Heart right ventricle (tissue), 16 donors: ENCODE results near the gene AUTS2. TPM values are rescaled to one million over a fixed set of nuclear protein-coding genes. Genes with fewer than 3 reads are reported as not detected.

Experiments
- ATAC-seq, 8 donors: fragments of 200-7000 bp; cut with Tn5 transposase; one replicate each; pipeline ENCODE4 v1.9.1; 2020; ENCODE audit warnings: mild to moderate bottlenecking in 8 of 8, moderate library complexity in 8 of 8, moderate number of reproducible peaks in 1 of 8
- DNase-seq, 2 donors: peaks; one replicate each; pipeline ENCODE4 v3.0.0-alpha.2; 2020
- H3K27ac ChIP-seq, 10 donors: fragments of 200-600 bp; sonication (generic) in 2 of 10; one replicate each; pipeline versions ENCODE4 v1.5.0 to v1.8.0; 2020 to 2022; ENCODE audit warnings: mild to moderate bottlenecking in 3 of 10
- H3K27me3 ChIP-seq, 7 donors: fragments of 200-600 bp; one replicate each; pipeline ENCODE4 v1.8.0; 2021 to 2022; ENCODE audit warnings: mild to moderate bottlenecking in 2 of 7
- H3K36me3 ChIP-seq, 9 donors: fragments of 200-600 bp; sonication (generic) in 1 of 9; one replicate each; pipeline versions ENCODE4 v1.5.0 to v1.8.0; 2020 to 2022; ENCODE audit warnings: mild to moderate bottlenecking in 2 of 9
- H3K4me1 ChIP-seq, 9 donors: fragments of 200-600 bp; sonication (generic) in 1 of 9; one replicate each; pipeline versions ENCODE4 v1.5.0 to v1.8.0; 2020 to 2022; ENCODE audit warnings: mild to moderate bottlenecking in 4 of 9
- H3K4me3 ChIP-seq, 10 donors: fragments of 200-600 bp; sonication (generic) in 2 of 10; one replicate each; pipeline versions ENCODE4 v1.5.0 to v1.8.0; 2020 to 2022; ENCODE audit warnings: mild to moderate bottlenecking in 7 of 10, moderate library complexity in 2 of 10
- H3K9me3 ChIP-seq, 11 donors: fragments of 200-600 bp in 10 of 11; sonication (generic) in 2 of 11; one replicate each; pipeline versions ENCODE4 v1.5.0 to v1.8.0; 2013 to 2022; ENCODE audit warnings: mild to moderate bottlenecking in 2 of 11, control low read depth in 1 of 11, moderate library complexity in 1 of 11
- CTCF ChIP-seq, 9 donors: fragments of 200-600 bp; sonication (generic) in 2 of 9; IDR thresholded peaks; one replicate each; pipeline versions ENCODE4 v1.5.0 to v1.8.0; 2021 to 2022; ENCODE audit warnings: antibody characterized with exemption in 9 of 9, mild to moderate bottlenecking in 5 of 9, moderate library complexity in 1 of 9
- WGBS, 2 donors: extraction: QIAGEN DNeasy Blood & Tissue Kit; methylation state at CpG; one replicate each; pipeline ENCODE4 v1.1.7; 2013; ENCODE audit warnings: inconsistent platforms in 1 of 2; 5-methylcytosine and 5-hydroxymethylcytosine counted together
- intact Hi-C, 10 donors: fragments of 100-400 bp; cut with DNase I; formaldehyde crosslinking; loops; one replicate each; pipeline versions ENCODE4 v1.11.1 to v1.14.2; 2022
- polyA plus RNA-seq, 2 donors: library from polyadenylated mRNA; stranded (reverse); fragments of 200-250 nt; gene quantifications; one replicate each; pipeline ENCODE4 v1.2.3, GENCODE V29; 2013
- total RNA-seq, 10 donors: library from RNA; stranded (reverse); fragmentation: NEBNext Ultra II Directional in 3 of 10; extraction: Animal tissue kit (Norgen Biotek cat#: 25700) in 3 of 10; gene quantifications; one replicate each; pipeline versions ENCODE4 v1.2.1 to v1.2.4, GENCODE V29; 2021 to 2023
- donor health status: Arrhythmogenic right ventricular cardiomyopathy.
- donor health status: ischemic (EF 13 %, LVEDD 7.1; RV severe dilation, severe dysfunction).
- donor health status: healthy with polysubstance abuse.
- donor health status: DM: no; HTN: yes; CAD: no.
- donor health status: DM: no; HTN: no; CAD: no.
- donor health status: ischemic (EF 25% LVEDD 6.9; RV normal size, moderate dysfunction).
- donor health status: ischemic (EF 25% LVEDD 5.7; RV mildly dilated, moderate dysfunction).
- donor health status: healthy.
- donor health status: DM: yes; HTN: yes; CAD: no.
- donor health status: Ischemic cardiomyopathy.
- donor health status: ischemic (EF 35%, LVEDD 5.7; RV mildly dilated, moderate dysfunction).
- donor health status: nonischemic (EF 11% LVEDD 7.7; RV severe dilation, severe dysfunction).
- donor health status: DM: yes; HTN: yes; CAD: no.
- donor health status: PGD.
- donor health status: ischemic (EF 29% LVEDD 5.4; RV normal size, mild dysfunction).
- donor health status: nonischemic (EF 23%, LVEDD 6.1; RV moderate dilation, normal function).

Gene AUTS2
- total and polyA plus RNA-seq, 12 donors = 1.6 to 11.2 (median 7.3) TPM

- no peak overlapping the region for H3K27ac ChIP-seq
- H3K36me3 ChIP-seq = peaks cover 0 to 10% (median 0%) of the 10 kb centered on the region in 9 donors
- DNase-seq = no peak
- no peaks in the 10 kb centered on the region for H3K9me3 ChIP-seq
- intact Hi-C loops = loop anchor here in 2 of 10 donors (2.0 to 10.0 kb wide), 2 partner anchors 655 to 659 kb away; no protein-coding TSS in a partner anchor
- peaks cover 0 to 31% (median 8%) of the 10 kb centered on the region in 9 donors for H3K4me1 ChIP-seq
- WGBS, 2 donors = 86% methylated on average over 11 of the region's 11 CpGs
- peaks cover 0 to 25% (median 0%) of the 10 kb centered on the region in 7 donors for H3K27me3 ChIP-seq
- H3K4me3 ChIP-seq = no peak overlapping the region
- no peak for ATAC-seq
- TF ChIP-seq CTCF (IDR thresholded peaks at IDR 0.05) = no peak
These were observed 1102.0 kb downstream of the AUTS2 start for GRCh38 chr7:70700055-70700940.

- Histone ChIP-seq H3K9me3 (no peaks in the 10 kb centered on the region), H3K27ac (no peak overlapping the region), H3K4me1 (peaks cover 0 to 25% (median 4%) of the 10 kb centered on the region in 9 donors), H3K4me3 (no peak overlapping the region), H3K36me3 (peaks cover 0 to 10% (median 0%) of the 10 kb centered on the region in 9 donors), H3K27me3 (peaks cover 0 to 18% (median 0%) of the 10 kb centered on the region in 7 donors)
- ATAC-seq (no peak), DNase-seq (no peak)
- TF ChIP-seq CTCF (IDR thresholded peaks at IDR 0.05) = no peak
- intact Hi-C loops = loop anchor here in 2 of 10 donors (2.0 to 10.0 kb wide), 2 partner anchors 656 to 660 kb away; no protein-coding TSS in a partner anchor
- WGBS, 2 donors = 86 to 88% methylated on average over 6 of the region's 6 CpGs
These were observed 1102.7 kb downstream of the AUTS2 start for GRCh38 chr7:70700941-70701425.

- intact Hi-C loops = loop anchor here in 2 of 10 donors (2.0 to 10.0 kb wide), 2 partner anchors 657 to 661 kb away; no protein-coding TSS in a partner anchor
- Histone ChIP-seq H3K4me3 (no peak overlapping the region), H3K4me1 (peaks cover 0 to 20% (median 0%) of the 10 kb centered on the region in 9 donors), H3K9me3 (no peaks in the 10 kb centered on the region), H3K36me3 (peaks cover 0 to 10% (median 0%) of the 10 kb centered on the region in 9 donors), H3K27me3 (peaks cover 0 to 13% (median 0%) of the 10 kb centered on the region in 7 donors), H3K27ac (no peak overlapping the region)
- no peak for DNase-seq
- ATAC-seq = no peak
- 92 to 93% methylated on average over 6 of the region's 6 CpGs for WGBS, 2 donors
- no peak for TF ChIP-seq CTCF (IDR thresholded peaks at IDR 0.05)
These were observed 1103.2 kb downstream of the AUTS2 start for GRCh38 chr7:70701477-70701876.

- peaks cover 0 to 18% (median 0%) of the 10 kb centered on the region in 9 donors for H3K4me1 ChIP-seq
- TF ChIP-seq CTCF (IDR thresholded peaks at IDR 0.05) = no peak
These were observed 1103.7 kb downstream of the AUTS2 start for GRCh38 chr7:70701991-70702390.

More at GRCh38 chr7:70701991-70702390, 1103.7 kb downstream of the AUTS2 start:
- DNase-seq (no peak), ATAC-seq (no peak)
- WGBS, 2 donors = 92% methylated on average over 2 of the region's 2 CpGs
- H3K9me3 ChIP-seq = no peaks in the 10 kb centered on the region
- peaks cover 0 to 8% (median 0%) of the 10 kb centered on the region in 7 donors for H3K27me3 ChIP-seq
- H3K36me3 ChIP-seq = peaks cover 0 to 10% (median 0%) of the 10 kb centered on the region in 9 donors
- H3K27ac ChIP-seq = no peak overlapping the region
- H3K4me3 ChIP-seq = no peak overlapping the region
- intact Hi-C loops = loop anchor here in 2 of 10 donors (2.0 to 10.0 kb wide), 2 partner anchors 657 to 661 kb away; no protein-coding TSS in a partner anchor
